K562 (cell line): Measurements from ENCODE around the gene LUC7L. TPM values are rescaled to one million over a fixed set of nuclear protein-coding genes. Genes with fewer than 3 reads are reported as not detected.
A peak's percentile ranks its signal among the peaks of the same experiment; 100 is the strongest.

Experiments used
- ARID4B ChIP-seq: sonication (generic); formaldehyde crosslinking; IDR thresholded peaks from 2 replicates; pipeline ENCODE4 v1.8.0; 2022; ENCODE audit warnings: mild to moderate bottlenecking, missing genetic modification reagents
- CCAR2 ChIP-seq: fragments of 200-400 bp; formaldehyde crosslinking; IDR thresholded peaks from 2 replicates; pipeline ENCODE4 v1.6.1; 2017; ENCODE audit warnings: mild to moderate bottlenecking, low read depth, low read length
- CREB1 ChIP-seq, 2 experiments: sonication (generic) in 1 of 2; formaldehyde crosslinking in 1 of 2; IDR thresholded peaks; 2 replicates each; pipeline versions ENCODE4 v1.6.1 to v1.8.0; 2012 to 2022; ENCODE audit warnings: inconsistent platforms in 1 of 2, mild to moderate bottlenecking in 1 of 2, missing genetic modification reagents in 1 of 2, moderate library complexity in 1 of 2
- EP400 ChIP-seq: fragments of 450-650 bp; IDR thresholded peaks from 2 replicates; pipeline ENCODE4 v1.6.1; 2017; ENCODE audit warnings: antibody characterized with exemption, mild to moderate bottlenecking, moderate library complexity
- GTF2E2 ChIP-seq: fragments of 200-800 bp; sonication (Bioruptor generic); IDR thresholded peaks from 2 replicates; pipeline ENCODE4 v1.6.1; 2016; ENCODE audit warnings: missing genetic modification characterization, missing compliant biosample characterization
- KDM5B ChIP-seq: fragments of 200-600 bp; sonication (generic); IDR thresholded peaks from 2 replicates; pipeline ENCODE4 v1.6.1; 2012; ENCODE audit warnings: low read depth, mild to moderate bottlenecking, moderate library complexity, low read length, control low read depth, inconsistent platforms; ENCODE audit not compliant: insufficient replicate concordance
- NR2C1 ChIP-seq, 2 experiments: fragments of 450-650 bp; IDR thresholded peaks; 2 replicates each; pipeline ENCODE4 v1.6.1; 2017; ENCODE audit warnings: mild to moderate bottlenecking in 2 of 2, antibody characterized with exemption in 1 of 2, inconsistent platforms in 1 of 2, missing compliant biosample characterization in 1 of 2, missing genetic modification characterization in 1 of 2
- PRPF4 ChIP-seq: fragments of 200-400 bp; formaldehyde crosslinking; IDR thresholded peaks from one replicate; pipeline ENCODE4 v1.6.1; 2017; ENCODE audit warnings: low read length, low read depth, mild to moderate bottlenecking; ENCODE audit not compliant: insufficient read depth, poor library complexity, severe bottlenecking
- SNAPC5 ChIP-seq: fragments of 250-450 bp; sonication (Bioruptor Pico); IDR thresholded peaks from 2 replicates; pipeline ENCODE4 v1.8.0; 2021; ENCODE audit warnings: moderate library complexity, mild to moderate bottlenecking, inconsistent platforms
- TBL1XR1 ChIP-seq, 2 experiments: IDR thresholded peaks; 2 replicates each; pipeline ENCODE4 v1.6.1; 2012; ENCODE audit warnings: improper control_type of control experiment in 2 of 2, low read length in 2 of 2, mild to moderate bottlenecking in 1 of 2
- TRIM24 ChIP-seq, 2 experiments: fragments of 450-650 bp; IDR thresholded peaks; 2 replicates each; pipeline ENCODE4 v1.6.1; 2016
- ZNF740 ChIP-seq, 3 experiments: fragments of 200-800 bp in 1 of 3; sonication (Bioruptor generic) in 1 of 3; sonication (generic) in 1 of 3; formaldehyde crosslinking in 1 of 3; IDR thresholded peaks; 2 replicates each; pipeline versions ENCODE4 v1.6.1 to v1.8.0; 2016 to 2022; ENCODE audit warnings: mild to moderate bottlenecking in 2 of 3, missing compliant biosample characterization in 2 of 3, missing genetic modification characterization in 2 of 3, missing genetic modification reagents in 1 of 3
- ZNF79 ChIP-seq: fragments of 250-450 bp; sonication (Bioruptor Pico); IDR thresholded peaks from 2 replicates; pipeline ENCODE4 v1.4.0; 2020; ENCODE audit warnings: low read depth, mild to moderate bottlenecking, moderate library complexity
- polyA plus RNA-seq, 8 experiments: library from polyadenylated mRNA; depleted of rRNA in 4 of 8; stranded (reverse) in 5 of 8; unstranded in 3 of 8; fragments of >200 nt; fragmentation: Nextera tagmentation in 2 of 8; fragmentation: Illumina TruSeq in 1 of 8; extraction: Ambion mirVana in 2 of 8; extraction: Trizol in 1 of 8; gene quantifications; 2 replicates each; pipeline versions ENCODE4 v1.2.1 to v1.2.3, GENCODE V29; 2011 to 2014; ENCODE audit warnings: inconsistent platforms in 1 of 8, missing spikeins in 1 of 8
- total RNA-seq, 7 experiments: library from RNA; depleted of rRNA in 6 of 7; stranded (reverse); fragments of >200 nt in 6 of 7; fragmentation: Illumina TruSeq in 2 of 7; extraction: Trizol in 2 of 7; gene quantifications; 2 replicates each; pipeline versions ENCODE4 v1.2.1 to v1.2.3, GENCODE V29; 2011 to 2021; ENCODE audit warnings: low replicate concordance in 1 of 7
- TF ChIP-seq, protein P1 (sequence below): fragments of 450-650 bp; conservative IDR thresholded peaks from 2 replicates; pipeline ENCODE4 v1.6.1; 2016; ENCODE audit warnings: missing genetic modification characterization, low read depth, mild to moderate bottlenecking, control low read depth, missing compliant biosample characterization
- TF ChIP-seq, protein P2 (sequence below): sonication (generic); formaldehyde crosslinking; IDR thresholded peaks from 2 replicates; pipeline ENCODE4 v1.8.1; 2023; ENCODE audit warnings: mild to moderate bottlenecking, missing genetic modification reagents
- TF ChIP-seq, protein P3 (sequence below): sonication (generic); formaldehyde crosslinking; IDR thresholded peaks from 2 replicates; pipeline ENCODE4 v1.8.1; 2023; ENCODE audit warnings: mild to moderate bottlenecking, missing genetic modification reagents

LUC7L gene
- total and polyA plus RNA-seq, 9 of the 15 experiments (the other 6 are each of a cell fraction or from before 2014, with no cell fraction given): 1.7 to 93.3 (median 59.5) TPM

DNA sequence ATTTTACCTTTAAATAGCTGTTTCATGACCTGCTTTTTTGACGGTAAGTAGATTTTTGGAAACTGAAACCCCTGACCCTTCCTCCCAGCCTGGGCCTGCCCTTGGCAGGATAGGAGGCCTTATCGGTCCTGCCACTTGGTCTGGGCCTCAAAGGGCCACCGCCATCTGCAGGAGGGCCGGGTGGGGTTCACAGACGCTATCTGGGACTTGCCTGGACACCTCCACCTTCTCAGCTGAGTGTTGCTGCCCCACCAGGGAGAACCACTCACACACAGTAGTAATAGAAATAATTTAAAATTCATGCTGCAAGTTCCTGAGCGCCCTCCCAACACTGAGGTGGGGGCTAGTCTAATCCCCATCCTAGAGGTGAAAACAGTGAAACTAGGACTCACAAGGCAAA lies 86.2 kb downstream of the LUC7L start (continued):
- peak; percentile 82; a peak in 3 of 4 replicates for TF ChIP-seq TBL1XR1 (IDR thresholded peaks at IDR 0.05; ENCODE audit: low read length in 2 of 2)
- peak; percentile 63; the same call in 1 of the 2 replicates for TF ChIP-seq CREB1 (IDR thresholded peaks at IDR 0.05)
- no peak for TF ChIP-seq CREB1 (CRISPR knock-in tag; IDR thresholded peaks at IDR 0.05)
- peak; percentile 78 to 83; a peak in 3 of 4 replicates for TF ChIP-seq TRIM24 (IDR thresholded peaks at IDR 0.05)
- no peak for TF ChIP-seq ZNF79 (CRISPR knock-in tag)
- TF ChIP-seq, protein P1, sequence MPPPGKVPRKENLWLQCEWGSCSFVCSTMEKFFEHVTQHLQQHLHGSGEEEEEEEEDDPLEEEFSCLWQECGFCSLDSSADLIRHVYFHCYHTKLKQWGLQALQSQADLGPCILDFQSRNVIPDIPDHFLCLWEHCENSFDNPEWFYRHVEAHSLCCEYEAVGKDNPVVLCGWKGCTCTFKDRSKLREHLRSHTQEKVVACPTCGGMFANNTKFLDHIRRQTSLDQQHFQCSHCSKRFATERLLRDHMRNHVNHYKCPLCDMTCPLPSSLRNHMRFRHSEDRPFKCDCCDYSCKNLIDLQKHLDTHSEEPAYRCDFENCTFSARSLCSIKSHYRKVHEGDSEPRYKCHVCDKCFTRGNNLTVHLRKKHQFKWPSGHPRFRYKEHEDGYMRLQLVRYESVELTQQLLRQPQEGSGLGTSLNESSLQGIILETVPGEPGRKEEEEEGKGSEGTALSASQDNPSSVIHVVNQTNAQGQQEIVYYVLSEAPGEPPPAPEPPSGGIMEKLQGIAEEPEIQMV: no peak
- TF ChIP-seq ZNF740 (CRISPR knock-in tag; IDR thresholded peaks at IDR 0.05): no peak
- TF ChIP-seq ZNF740 (tag; IDR thresholded peaks at IDR 0.05): no peak
- TF ChIP-seq, protein P2, sequence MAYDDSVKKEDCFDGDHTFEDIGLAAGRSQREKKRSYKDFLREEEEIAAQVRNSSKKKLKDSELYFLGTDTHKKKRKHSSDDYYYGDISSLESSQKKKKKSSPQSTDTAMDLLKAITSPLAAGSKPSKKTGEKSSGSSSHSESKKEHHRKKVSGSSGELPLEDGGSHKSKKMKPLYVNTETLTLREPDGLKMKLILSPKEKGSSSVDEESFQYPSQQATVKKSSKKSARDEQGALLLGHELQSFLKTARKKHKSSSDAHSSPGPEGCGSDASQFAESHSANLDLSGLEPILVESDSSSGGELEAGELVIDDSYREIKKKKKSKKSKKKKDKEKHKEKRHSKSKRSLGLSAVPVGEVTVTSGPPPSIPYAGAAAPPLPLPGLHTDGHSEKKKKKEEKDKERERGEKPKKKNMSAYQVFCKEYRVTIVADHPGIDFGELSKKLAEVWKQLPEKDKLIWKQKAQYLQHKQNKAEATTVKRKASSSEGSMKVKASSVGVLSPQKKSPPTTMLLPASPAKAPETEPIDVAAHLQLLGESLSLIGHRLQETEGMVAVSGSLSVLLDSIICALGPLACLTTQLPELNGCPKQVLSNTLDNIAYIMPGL (CRISPR knock-in tag): no peak
- no peak for TF ChIP-seq ARID4B (CRISPR knock-in tag)
- TF ChIP-seq SNAPC5 (CRISPR knock-in tag): no peak
- peak; percentile 68 for TF ChIP-seq NR2C1 (IDR thresholded peaks at IDR 0.05)
- 0 out of 2 replicates have a peak, but pooled peaks have one; percentile 46 for TF ChIP-seq NR2C1 (tag; IDR thresholded peaks at IDR 0.05)
- TF ChIP-seq, protein P3, sequence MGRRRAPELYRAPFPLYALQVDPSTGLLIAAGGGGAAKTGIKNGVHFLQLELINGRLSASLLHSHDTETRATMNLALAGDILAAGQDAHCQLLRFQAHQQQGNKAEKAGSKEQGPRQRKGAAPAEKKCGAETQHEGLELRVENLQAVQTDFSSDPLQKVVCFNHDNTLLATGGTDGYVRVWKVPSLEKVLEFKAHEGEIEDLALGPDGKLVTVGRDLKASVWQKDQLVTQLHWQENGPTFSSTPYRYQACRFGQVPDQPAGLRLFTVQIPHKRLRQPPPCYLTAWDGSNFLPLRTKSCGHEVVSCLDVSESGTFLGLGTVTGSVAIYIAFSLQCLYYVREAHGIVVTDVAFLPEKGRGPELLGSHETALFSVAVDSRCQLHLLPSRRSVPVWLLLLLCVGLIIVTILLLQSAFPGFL (CRISPR knock-in tag): 0 out of 2 replicates have a peak, but pooled peaks have one; percentile 28
- TF ChIP-seq EP400: no peak; the same call in 1 of the 2 replicates
- no peak for TF ChIP-seq GTF2E2 (tag)
- no peak for TF ChIP-seq CCAR2
- TF ChIP-seq KDM5B: peak; percentile 18
- TF ChIP-seq PRPF4: no peak
